ENCODE data around the gene MIPEP. TPM values are rescaled to one million over a fixed set of nuclear protein-coding genes. Genes with fewer than 3 reads are reported as not detected.
"Not testable (repeated sequence)": the region's sequence is repeated elsewhere in the genome, so short reads cannot be mapped to it uniquely, and the experiment has no call there.

MIPEP gene
- polyA plus RNA-seq, 1 donor from 2014 or later = 9.1 TPM

- H4K20me1 ChIP-seq (ENCODE audit: insufficient read depth) = no peaks in the 10 kb centered on the region
- no peaks in the 10 kb centered on the region for H3K36me3 ChIP-seq (ENCODE audit: insufficient read depth, low read length)
- no peak overlapping the region for H3K4me2 ChIP-seq (ENCODE audit: low read length)
- H2AFZ ChIP-seq (ENCODE audit: low read depth, low read length) = no peak overlapping the region
- no peaks in the 10 kb centered on the region for H3K9me3 ChIP-seq (ENCODE audit: low read length)
- peaks cover 6% of the 10 kb centered on the region for H3F3A ChIP-seq (ENCODE audit: insufficient read depth, low read length, poor library complexity, severe bottlenecking)
- H3K79me2 ChIP-seq (replicated peaks; ENCODE audit: insufficient read depth, low read length) = no peaks in the 10 kb centered on the region
- TF ChIP-seq SMC3 (conservative IDR thresholded peaks at IDR 0.05; ENCODE audit: poor library complexity) (no peak), RAD21 (conservative IDR thresholded peaks at IDR 0.05) (no peak), MXI1 (conservative IDR thresholded peaks at IDR 0.05; ENCODE audit: poor library complexity, severe bottlenecking) (no peak), EP300 (conservative IDR thresholded peaks at IDR 0.05; ENCODE audit: poor library complexity, severe bottlenecking) (no peak), CTCF (IDR thresholded peaks at IDR 0.05; ENCODE audit: poor library complexity, severe bottlenecking) (no peak), REST (IDR thresholded peaks at IDR 0.05; ENCODE audit: borderline replicate concordance) (no peak), POLR2AphosphoS5 (IDR thresholded peaks at IDR 0.05) (no peak), EZH2 (IDR thresholded peaks at IDR 0.05; ENCODE audit: borderline replicate concordance, insufficient read depth, low read length, poor library complexity, severe bottlenecking) (no peak), TAF1 (IDR thresholded peaks at IDR 0.05; ENCODE audit: low read depth) (no peak)
- no peak overlapping the region for H3K4me3 ChIP-seq (ENCODE audit: low read length)
- H3K9ac ChIP-seq (ENCODE audit: low read length) = no peak overlapping the region
- no peaks in the 10 kb centered on the region for H3K9me2 ChIP-seq (ENCODE audit: insufficient read depth, low read length)
- no peaks in the 10 kb centered on the region for H3K27me3 ChIP-seq (ENCODE audit: insufficient read depth, low read depth, low read length)
- H3K27ac ChIP-seq (ENCODE audit: low read length) = no peak overlapping the region
These were observed 5.9 kb downstream of the MIPEP start for GRCh38 chr13:23883255-23883654.

- H2AFZ ChIP-seq (ENCODE audit: low read depth, low read length); H3K4me3 ChIP-seq (ENCODE audit: low read length); H3K9me3 ChIP-seq (ENCODE audit: low read length): not testable (repeated sequence)
These were observed 7.8 kb downstream of the MIPEP start for GRCh38 chr13:23881402-23881800.

GRCh38 chr13:23880493-23881401, 8.5 kb downstream of the MIPEP start:
- not testable (repeated sequence) for H3K79me2 ChIP-seq (replicated peaks; ENCODE audit: insufficient read depth, low read length); H3K36me3 ChIP-seq (ENCODE audit: insufficient read depth, low read length); H3K9me2 ChIP-seq (ENCODE audit: insufficient read depth, low read length); H4K20me1 ChIP-seq (ENCODE audit: insufficient read depth); H3K9me3 ChIP-seq (ENCODE audit: low read length); H2AFZ ChIP-seq (ENCODE audit: low read depth, low read length); H3K27me3 ChIP-seq (ENCODE audit: insufficient read depth, low read depth, low read length); H3K9ac ChIP-seq (ENCODE audit: low read length); H3K4me2 ChIP-seq (ENCODE audit: low read length); H3K4me3 ChIP-seq (ENCODE audit: low read length); H3F3A ChIP-seq (ENCODE audit: insufficient read depth, low read length, poor library complexity, severe bottlenecking); H3K27ac ChIP-seq (ENCODE audit: low read length)

More at GRCh38 chr13:23881402-23881800, 7.8 kb downstream of the MIPEP start:
- H3K27ac ChIP-seq (ENCODE audit: low read length); H3K4me2 ChIP-seq (ENCODE audit: low read length); H3F3A ChIP-seq (ENCODE audit: insufficient read depth, low read length, poor library complexity, severe bottlenecking); H3K36me3 ChIP-seq (ENCODE audit: insufficient read depth, low read length); H3K9ac ChIP-seq (ENCODE audit: low read length); H3K9me2 ChIP-seq (ENCODE audit: insufficient read depth, low read length); H3K27me3 ChIP-seq (ENCODE audit: insufficient read depth, low read depth, low read length); H3K79me2 ChIP-seq (replicated peaks; ENCODE audit: insufficient read depth, low read length); H4K20me1 ChIP-seq (ENCODE audit: insufficient read depth): not testable (repeated sequence)

All from neural cell (in vitro differentiated cells).